WTC11 (cell line): ENCODE results near the gene CCHCR1.
"Not testable (repeated sequence)": the region's sequence is repeated elsewhere in the genome, so short reads cannot be mapped to it uniquely, and the experiment has no call there.

Experiments
- CTCF ChIP-seq: fragments of 200-600 bp; IDR thresholded peaks from 2 replicates; pipeline ENCODE4 v1.8.0; 2022; ENCODE audit warnings: antibody characterized with exemption
- FOXJ3 ChIP-seq: sonication (generic); formaldehyde crosslinking; IDR thresholded peaks from 2 replicates; pipeline ENCODE4 v1.9.0; 2021; ENCODE audit warnings: missing genetic modification reagents, mild to moderate bottlenecking, borderline replicate concordance
- HMGXB4 ChIP-seq: sonication (generic); formaldehyde crosslinking; IDR thresholded peaks from 2 replicates; pipeline ENCODE4 v1.8.1; 2023; ENCODE audit warnings: mild to moderate bottlenecking, moderate library complexity, missing genetic modification reagents
- TEAD4 ChIP-seq: sonication (generic); formaldehyde crosslinking; IDR thresholded peaks from 2 replicates; pipeline ENCODE4 v1.8.0; 2022; ENCODE audit warnings: mild to moderate bottlenecking, missing genetic modification reagents
- ZNF281 ChIP-seq: sonication (generic); formaldehyde crosslinking; IDR thresholded peaks from 2 replicates; pipeline ENCODE4 v1.8.0; 2023; ENCODE audit warnings: mild to moderate bottlenecking, missing genetic modification reagents

GRCh38 chr6:31195308-31195979 is 37.8 kb upstream of the CCHCR1 start:
- not testable (repeated sequence) for TF ChIP-seq CTCF; ZNF281 (CRISPR knock-in tag); FOXJ3 (CRISPR knock-in tag); TEAD4 (CRISPR knock-in tag); HMGXB4 (CRISPR knock-in tag)
